Thyroid gland (tissue), 4 donors: ENCODE data around the gene CAMTA1.

Experiments used
- POLR2A ChIP-seq, 2 donors: fragments of 450-650 bp; IDR thresholded peaks; one replicate each; pipeline ENCODE4 v1.6.1; 2017; ENCODE audit warnings: antibody characterized with exemption in 2 of 2, mild to moderate bottlenecking in 2 of 2, moderate library complexity in 1 of 2
- TF ChIP-seq, protein P1 (sequence below), 6 experiments: fragments of 200-600 bp in 3 of 6; fragments of 450-650 bp in 3 of 6; sonication (generic) in 3 of 6; IDR thresholded peaks; one replicate each; pipeline ENCODE4 v1.5.1; 2016 to 2019; ENCODE audit warnings: antibody characterized with exemption in 6 of 6, mild to moderate bottlenecking in 2 of 6, inconsistent platforms in 1 of 6, moderate library complexity in 1 of 6

- TF ChIP-seq, protein P1, sequence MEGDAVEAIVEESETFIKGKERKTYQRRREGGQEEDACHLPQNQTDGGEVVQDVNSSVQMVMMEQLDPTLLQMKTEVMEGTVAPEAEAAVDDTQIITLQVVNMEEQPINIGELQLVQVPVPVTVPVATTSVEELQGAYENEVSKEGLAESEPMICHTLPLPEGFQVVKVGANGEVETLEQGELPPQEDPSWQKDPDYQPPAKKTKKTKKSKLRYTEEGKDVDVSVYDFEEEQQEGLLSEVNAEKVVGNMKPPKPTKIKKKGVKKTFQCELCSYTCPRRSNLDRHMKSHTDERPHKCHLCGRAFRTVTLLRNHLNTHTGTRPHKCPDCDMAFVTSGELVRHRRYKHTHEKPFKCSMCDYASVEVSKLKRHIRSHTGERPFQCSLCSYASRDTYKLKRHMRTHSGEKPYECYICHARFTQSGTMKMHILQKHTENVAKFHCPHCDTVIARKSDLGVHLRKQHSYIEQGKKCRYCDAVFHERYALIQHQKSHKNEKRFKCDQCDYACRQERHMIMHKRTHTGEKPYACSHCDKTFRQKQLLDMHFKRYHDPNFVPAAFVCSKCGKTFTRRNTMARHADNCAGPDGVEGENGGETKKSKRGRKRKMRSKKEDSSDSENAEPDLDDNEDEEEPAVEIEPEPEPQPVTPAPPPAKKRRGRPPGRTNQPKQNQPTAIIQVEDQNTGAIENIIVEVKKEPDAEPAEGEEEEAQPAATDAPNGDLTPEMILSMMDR (IDR thresholded peaks at IDR 0.05), result no peak
- TF ChIP-seq POLR2A (IDR thresholded peaks at IDR 0.05), result no peak
Observed at GRCh38 chr1:7331926-7332535, 546.8 kb downstream of the CAMTA1 start.
